HEK293T (cell line): ENCODE measurements around the gene PDE7B.

ENCODE experiments used
- ARNT ChIP-seq: fragments of 450-650 bp; IDR thresholded peaks from 2 replicates; pipeline ENCODE4 v1.6.1; 2017; ENCODE audit warnings: mild to moderate bottlenecking
- ELF4 ChIP-seq: fragments of 450-650 bp; IDR thresholded peaks from 2 replicates; pipeline ENCODE4 v1.6.1; 2017; ENCODE audit warnings: antibody characterized with exemption
- FOXA1 ChIP-seq: fragments of 450-650 bp; IDR thresholded peaks from 2 replicates; pipeline ENCODE4 v1.6.1; 2016; ENCODE audit warnings: mild to moderate bottlenecking
- FOXK2 ChIP-seq: fragments of 450-650 bp; IDR thresholded peaks from 2 replicates; pipeline ENCODE4 v1.6.1; 2016; ENCODE audit warnings: mild to moderate bottlenecking
- FOXM1 ChIP-seq: fragments of 450-650 bp; IDR thresholded peaks from 2 replicates; pipeline ENCODE4 v1.6.1; 2017; ENCODE audit warnings: mild to moderate bottlenecking, borderline replicate concordance
- HDGF ChIP-seq: fragments of 450-650 bp; IDR thresholded peaks from 2 replicates; pipeline ENCODE4 v1.6.1; 2017; ENCODE audit warnings: antibody characterized with exemption, borderline replicate concordance
- L3MBTL2 ChIP-seq: fragments of 450-650 bp; conservative IDR thresholded peaks from 2 replicates; pipeline ENCODE4 v1.6.1; 2016; ENCODE audit warnings: mild to moderate bottlenecking
- SP1 ChIP-seq: fragments of 450-650 bp; IDR thresholded peaks from 2 replicates; pipeline ENCODE4 v1.6.1; 2017
- SUZ12 ChIP-seq: fragments of 450-650 bp; IDR thresholded peaks from 2 replicates; pipeline ENCODE4 v1.6.1; 2016; ENCODE audit warnings: mild to moderate bottlenecking
- TARDBP ChIP-seq: fragments of 450-650 bp; IDR thresholded peaks from 2 replicates; pipeline ENCODE4 v1.6.1; 2016
- TF ChIP-seq, protein P1 (sequence below): fragments of 450-650 bp; IDR thresholded peaks from 2 replicates; pipeline ENCODE4 v1.6.1; 2016

DNA sequence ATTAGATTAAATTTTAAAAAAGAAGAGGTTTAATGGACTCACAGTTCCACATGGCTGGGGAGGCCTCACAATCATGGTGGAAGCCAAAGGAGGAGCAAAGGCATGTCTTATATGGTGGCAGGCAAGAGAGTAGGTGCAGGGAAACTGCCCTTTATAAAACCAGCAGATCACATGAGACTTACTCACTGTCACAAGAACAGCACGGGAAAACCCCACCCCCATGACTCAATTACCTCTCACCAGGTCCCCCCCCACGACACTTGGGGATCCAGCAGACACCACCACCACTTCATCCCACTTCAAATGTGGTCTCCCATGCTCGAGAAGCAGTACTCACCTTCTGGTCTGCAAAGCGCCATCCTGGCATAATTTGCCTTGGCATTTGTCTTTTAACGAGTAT, 374.0 kb downstream of the PDE7B start:
- TF ChIP-seq ARNT (no peak), TARDBP (no peak), SUZ12 (no peak), FOXK2 (no peak), SP1 (no peak), FOXA1 (no peak), ELF4 (no peak), FOXM1 (no peak), L3MBTL2 (no peak), HDGF (no peak)
- TF ChIP-seq, protein P1, sequence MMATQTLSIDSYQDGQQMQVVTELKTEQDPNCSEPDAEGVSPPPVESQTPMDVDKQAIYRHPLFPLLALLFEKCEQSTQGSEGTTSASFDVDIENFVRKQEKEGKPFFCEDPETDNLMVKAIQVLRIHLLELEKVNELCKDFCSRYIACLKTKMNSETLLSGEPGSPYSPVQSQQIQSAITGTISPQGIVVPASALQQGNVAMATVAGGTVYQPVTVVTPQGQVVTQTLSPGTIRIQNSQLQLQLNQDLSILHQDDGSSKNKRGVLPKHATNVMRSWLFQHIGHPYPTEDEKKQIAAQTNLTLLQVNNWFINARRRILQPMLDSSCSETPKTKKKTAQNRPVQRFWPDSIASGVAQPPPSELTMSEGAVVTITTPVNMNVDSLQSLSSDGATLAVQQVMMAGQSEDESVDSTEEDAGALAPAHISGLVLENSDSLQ: no peak
